ENCODE data around the gene EMP2. TPM values are rescaled to one million over a fixed set of nuclear protein-coding genes. Genes with fewer than 3 reads are reported as not detected.

EMP2 gene
- total and polyA plus RNA-seq, 2 donors = 4.8 to 11.7 TPM

DNA sequence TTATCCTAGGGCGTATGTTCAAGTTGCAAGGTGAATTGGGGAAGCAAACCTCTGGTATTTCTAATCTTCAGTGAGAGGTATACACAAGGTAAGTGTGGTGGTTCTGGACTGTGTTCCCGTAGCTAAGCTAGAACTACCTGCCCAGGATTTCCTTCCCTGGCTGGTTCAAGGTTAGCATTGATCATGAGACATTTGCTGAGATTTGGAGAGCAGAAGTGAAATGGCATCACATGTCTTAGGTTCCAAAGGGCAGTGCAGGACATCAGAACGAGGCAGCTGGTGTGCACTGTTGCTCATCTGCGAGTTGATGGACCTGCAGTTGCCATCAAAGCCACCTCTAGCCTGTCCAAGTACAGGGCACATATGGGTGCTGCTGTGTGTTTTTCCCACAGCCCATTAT is 95.2 kb downstream of the EMP2 start:
- peaks cover 2 to 15% of the 10 kb centered on the region in 2 donors for H3K9me3 ChIP-seq (ENCODE audit: control insufficient read depth in 2 of 2, insufficient read depth in 1 of 2, low read length in 1 of 2)

DNA sequence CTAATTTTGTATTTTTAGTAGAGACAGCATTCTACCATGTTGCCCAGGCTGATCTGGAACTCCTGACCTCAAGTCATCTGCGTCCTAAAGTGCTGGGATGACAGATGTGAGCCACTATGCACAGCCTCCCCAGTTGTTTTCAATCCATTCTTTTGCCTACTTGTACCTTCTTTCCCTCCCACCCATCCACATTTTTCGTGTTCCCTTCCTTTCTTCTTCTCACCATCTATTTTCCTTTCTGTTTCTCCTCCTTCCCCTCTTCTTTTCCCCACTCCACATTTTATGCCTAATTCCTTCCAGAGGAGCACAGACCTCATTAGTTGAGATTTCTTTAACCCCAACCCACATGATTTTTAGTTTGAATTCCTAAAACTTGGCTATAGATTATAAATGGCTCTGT is 100.2 kb downstream of the EMP2 start:
- no peaks in the 10 kb centered on the region for H3K4me1 ChIP-seq (ENCODE audit: control insufficient read depth in 2 of 2, insufficient read depth in 2 of 2, low read length in 2 of 2)
- H3K27me3 ChIP-seq (ENCODE audit: control insufficient read depth in 2 of 2, insufficient read depth in 1 of 2, low read length in 1 of 2) = no peaks in the 10 kb centered on the region
- WGBS = 96% methylated on average over 2 of the region's 2 CpGs
- peaks cover under 1 to 2% of the 10 kb centered on the region in 2 donors for H3K9me3 ChIP-seq (ENCODE audit: control insufficient read depth in 2 of 2, insufficient read depth in 1 of 2, low read length in 1 of 2)
- peaks cover 2 to 9% of the 10 kb centered on the region in 2 donors for H3K36me3 ChIP-seq (ENCODE audit: control insufficient read depth in 2 of 2, insufficient read depth in 2 of 2, low read length in 1 of 2)
- no peak overlapping the region for H3K27ac ChIP-seq (ENCODE audit: low read depth in 1 of 2, low read length in 1 of 2)
- DNase-seq (ENCODE audit: low read depth in 6 of 9, low spot score in 9 of 9) = no peak
- no peak overlapping the region for H3K4me3 ChIP-seq (ENCODE audit: low read length in 2 of 2)

More for the DNA sequence above, 95.2 kb downstream of the EMP2 start:
- no peak overlapping the region for H3K4me3 ChIP-seq (ENCODE audit: low read length in 2 of 2)
- H3K4me1 ChIP-seq (ENCODE audit: control insufficient read depth in 2 of 2, insufficient read depth in 2 of 2, low read length in 2 of 2) = no peaks in the 10 kb centered on the region
- 96% methylated on average over 4 of the region's 4 CpGs for WGBS
- no peak overlapping the region for H3K27ac ChIP-seq (ENCODE audit: low read depth in 1 of 2, low read length in 1 of 2)
- no peaks in the 10 kb centered on the region for H3K27me3 ChIP-seq (ENCODE audit: control insufficient read depth in 2 of 2, insufficient read depth in 1 of 2, low read length in 1 of 2)
- no peak for DNase-seq (ENCODE audit: low read depth in 6 of 9, low spot score in 9 of 9)
- peaks cover 2 to 9% of the 10 kb centered on the region in 2 donors for H3K36me3 ChIP-seq (ENCODE audit: control insufficient read depth in 2 of 2, insufficient read depth in 2 of 2, low read length in 1 of 2)

Other genes starting within 250 kb of the EMP2 start
- 40.0 TPM for gene ATF7IP2, start 194.5 kb downstream of the EMP2 start, total RNA-seq
- 73.8 TPM for gene ATF7IP2, start 194.5 kb downstream of the EMP2 start, polyA plus RNA-seq
- 0.24 TPM for gene TEKT5, start 114.3 kb upstream of the EMP2 start, total RNA-seq
- gene TEKT5, start 114.3 kb upstream of the EMP2 start, polyA plus RNA-seq = 0.71 TPM
- gene NUBP1, start 163.2 kb upstream of the EMP2 start, total RNA-seq = 28.0 TPM
- 39.7 TPM for gene NUBP1, start 163.2 kb upstream of the EMP2 start, polyA plus RNA-seq
- gene TVP23A, start 238.2 kb upstream of the EMP2 start, total RNA-seq = 7.4 TPM
- 5.1 TPM for gene TVP23A, start 238.2 kb upstream of the EMP2 start, polyA plus RNA-seq

All from thymus (tissue), 11 donors.